ENCODE measurements around the gene ERO1B. TPM values are rescaled to one million over a fixed set of nuclear protein-coding genes. Genes with fewer than 3 reads are reported as not detected.

ERO1B gene
- total and polyA plus RNA-seq, 2 of the 4 experiments (the other 2 are of a cell fraction), result 0.54 to 0.60 TPM

DNA sequence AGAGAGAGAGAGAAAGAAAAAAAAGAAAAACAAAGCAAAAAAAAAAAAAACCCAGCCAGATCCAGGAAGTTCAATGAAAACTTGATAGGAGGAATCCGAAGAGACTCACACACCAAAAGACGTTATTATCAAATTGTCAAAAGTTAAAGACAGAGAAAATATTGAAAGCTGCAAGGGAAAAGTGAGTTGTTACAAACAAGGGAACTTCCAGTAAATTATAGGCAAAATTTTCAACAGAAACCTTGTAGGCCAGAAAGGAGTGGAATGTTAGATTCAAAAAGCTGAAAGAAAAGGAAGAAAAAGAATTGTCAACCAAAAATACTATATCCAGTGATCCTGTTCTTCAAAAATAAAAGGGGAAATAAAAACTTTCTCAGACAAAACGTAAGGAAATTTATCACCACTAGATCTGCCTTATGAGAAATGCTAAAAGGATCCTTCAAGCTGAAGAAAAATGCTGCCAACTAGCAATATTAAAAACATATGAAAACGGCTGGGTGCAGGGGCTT is 23.6 kb downstream of the ERO1B start:
- Histone ChIP-seq H3K4me1 (ENCODE audit: control insufficient read depth, insufficient read depth, low read length) (no peaks in the 10 kb centered on the region), H3K23ac (ENCODE audit: low read depth, low read length) (no peak overlapping the region), H3K27me3 (ENCODE audit: control insufficient read depth, insufficient read depth, low read length) (no peaks in the 10 kb centered on the region), H3K27ac (ENCODE audit: insufficient read depth, low read length) (no peak overlapping the region), H4K5ac (ENCODE audit: low read depth, low read length) (no peak overlapping the region), H4K8ac (ENCODE audit: low read depth in 2 of 2, low read length in 2 of 2) (no peak overlapping the region), H2AK5ac (ENCODE audit: low read depth, low read length) (no peak overlapping the region), H4K20me1 (ENCODE audit: insufficient read depth, low read length) (no peaks in the 10 kb centered on the region), H3K9ac (ENCODE audit: low read depth, low read length) (no peak overlapping the region), H3K56ac (ENCODE audit: extremely low read depth, insufficient read depth, low read length) (no peak overlapping the region), H3K18ac (ENCODE audit: low read depth, low read length) (no peak overlapping the region), H2AFZ (replicated peaks; ENCODE audit: low read length, poor library complexity) (no peak overlapping the region), H3K79me1 (ENCODE audit: low read depth in 1 of 2, low read length in 2 of 2) (no peaks in the 10 kb centered on the region), H4K91ac (ENCODE audit: insufficient read depth, low read depth, low read length) (no peak overlapping the region), H2BK120ac (ENCODE audit: low read depth, low read length) (no peak overlapping the region), H3K4me3 (ENCODE audit: insufficient read depth, low read depth, low read length) (no peak overlapping the region), H2AK9ac (replicated peaks; ENCODE audit: low read depth, low read length, poor library complexity) (no peak overlapping the region), H2BK20ac (ENCODE audit: low read depth, low read length) (no peak overlapping the region), H3K4ac (ENCODE audit: low read depth, low read length) (no peak overlapping the region), H3K36me3 (ENCODE audit: control insufficient read depth, insufficient read depth, low read length) (no peaks in the 10 kb centered on the region), H3K9me1 (ENCODE audit: insufficient read depth, low read length) (no peaks in the 10 kb centered on the region), H3K14ac (replicated peaks; ENCODE audit: low read depth, low read length) (no peak overlapping the region), H3K4me2 (ENCODE audit: low read depth, low read length) (no peak overlapping the region), H2BK15ac (ENCODE audit: low read depth, low read length) (no peak overlapping the region), H2BK5ac (ENCODE audit: low read depth, low read length, poor library complexity, severe bottlenecking) (no peak overlapping the region), H3K9me3 (ENCODE audit: control insufficient read depth, insufficient read depth, low read length) (no peaks in the 10 kb centered on the region)
- WGBS, 2 experiments (ENCODE audit: extremely low coverage in 2 of 2, insufficient read length in 1 of 2), result no CpG with 5 or more reads among the region's 4 CpGs
- no peak for ATAC-seq (ENCODE audit: low read depth)
- dilution Hi-C loops (cut with HindIII; ENCODE audit: low sequenced_read_pairs, unreplicated experiment), result no loop called here
- DNase-seq, result no peak
- ChIA-PET POLR2A (ENCODE audit: unreplicated experiment) (no interaction called here), CTCF (interaction anchor here (1.0 kb wide), 1 partner anchor 8 kb away, joined by 3 read pairs; no protein-coding TSS in a partner anchor)
- no TSS peak for BruUV-seq (replicated peaks)
- in situ Hi-C loops (cut with MboI; ENCODE audit: low sequenced_read_pairs), result no loop called here
- intact Hi-C loops (cut with micrococcal nuclease), result no loop called here
- TF ChIP-seq MAZ (IDR thresholded peaks at IDR 0.05; ENCODE audit: borderline replicate concordance, low read depth, low read length) (no peak), RAD21 (IDR thresholded peaks at IDR 0.05; ENCODE audit: low read length) (no peak), MAFK (IDR thresholded peaks at IDR 0.05; ENCODE audit: low read depth, low read length) (no peak), MXI1 (IDR thresholded peaks at IDR 0.05; ENCODE audit: borderline replicate concordance, low read depth, low read length) (no peak), CEBPB (IDR thresholded peaks at IDR 0.05; ENCODE audit: low read depth, low read length) (no peak), ELK1 (IDR thresholded peaks at IDR 0.05; ENCODE audit: borderline replicate concordance, low read depth, low read length) (no peak), SMC3 (IDR thresholded peaks at IDR 0.05; ENCODE audit: low read depth, low read length) (no peak), CHD1 (IDR thresholded peaks at IDR 0.05; ENCODE audit: low read depth, low read length) (no peak)
